ENCODE data around the gene WDR17. TPM values are rescaled to one million over a fixed set of nuclear protein-coding genes. Genes with fewer than 3 reads are reported as not detected.

WDR17 gene
- total RNA-seq, 1 experiment from 2014 or later = 4.4 TPM

- DNase-seq (ENCODE audit: low spot score) (no peak), ATAC-seq (no peak)
- 0 out of 2 replicates have a peak overlapping the region, but pooled peaks have one; percentile 24 for H3K4me3 Mint-ChIP-seq
- no peaks in the 10 kb centered on the region for H3K36me3 Mint-ChIP-seq
- no peak overlapping the region for H3K27ac Mint-ChIP-seq
- TF ChIP-seq ZNF232 (CRISPR knock-in tag; IDR thresholded peaks at IDR 0.05) (no peak), STAT6 (CRISPR knock-in tag; conservative IDR thresholded peaks at IDR 0.05; ENCODE audit: low read depth) (no peak), ZNF671 (CRISPR knock-in tag; IDR thresholded peaks at IDR 0.05) (no peak), FOXJ3 (CRISPR knock-in tag; IDR thresholded peaks at IDR 0.05; ENCODE audit: borderline replicate concordance) (no peak), FOXP4 (CRISPR knock-in tag; IDR thresholded peaks at IDR 0.05) (no peak), FOXP1 (CRISPR knock-in tag; IDR thresholded peaks at IDR 0.05; ENCODE audit: borderline replicate concordance) (no peak), GRHL2 (CRISPR knock-in tag; IDR thresholded peaks at IDR 0.05; ENCODE audit: insufficient replicate concordance, severe bottlenecking) (no peak), GABPB1 (CRISPR knock-in tag; IDR thresholded peaks at IDR 0.05) (no peak), AR (CRISPR knock-in tag; IDR thresholded peaks at IDR 0.05) (no peak), JUN (CRISPR knock-in tag; IDR thresholded peaks at IDR 0.05) (no peak), ZSCAN18 (CRISPR knock-in tag; IDR thresholded peaks at IDR 0.05) (no peak), IRF2 (CRISPR knock-in tag; IDR thresholded peaks at IDR 0.05; ENCODE audit: borderline replicate concordance, low read depth) (no peak), NFE2L1 (CRISPR knock-in tag; IDR thresholded peaks at IDR 0.05) (no peak), PRDM15 (CRISPR knock-in tag; IDR thresholded peaks at IDR 0.05) (no peak)
- ChIA-PET CTCF (no interaction called here), POLR2A (no interaction called here)
- H3K27me3 Mint-ChIP-seq (ENCODE audit: low read depth) = no peaks in the 10 kb centered on the region; the same call in 1 of the 2 replicates
- peaks cover 50% of the 10 kb centered on the region for H3K4me1 Mint-ChIP-seq
- H3K9me3 Mint-ChIP-seq = no peaks in the 10 kb centered on the region
Observed at GRCh38 chr4:176193938-176194337, 128.3 kb downstream of the WDR17 start.
